HG03097 (cell line): ENCODE measurements around the gene LIPG.
"Not testable (repeated sequence)": the region's sequence is repeated elsewhere in the genome, so short reads cannot be mapped to it uniquely, and the experiment has no call there.

ENCODE experiments used
- ATAC-seq: cut with Tn5 transposase; IDR thresholded peaks from one replicate; pipeline ENCODE4 v1.9.1; 2021; ENCODE audit not compliant: unreplicated experiment, low FRiP score

LIPG gene

DNA sequence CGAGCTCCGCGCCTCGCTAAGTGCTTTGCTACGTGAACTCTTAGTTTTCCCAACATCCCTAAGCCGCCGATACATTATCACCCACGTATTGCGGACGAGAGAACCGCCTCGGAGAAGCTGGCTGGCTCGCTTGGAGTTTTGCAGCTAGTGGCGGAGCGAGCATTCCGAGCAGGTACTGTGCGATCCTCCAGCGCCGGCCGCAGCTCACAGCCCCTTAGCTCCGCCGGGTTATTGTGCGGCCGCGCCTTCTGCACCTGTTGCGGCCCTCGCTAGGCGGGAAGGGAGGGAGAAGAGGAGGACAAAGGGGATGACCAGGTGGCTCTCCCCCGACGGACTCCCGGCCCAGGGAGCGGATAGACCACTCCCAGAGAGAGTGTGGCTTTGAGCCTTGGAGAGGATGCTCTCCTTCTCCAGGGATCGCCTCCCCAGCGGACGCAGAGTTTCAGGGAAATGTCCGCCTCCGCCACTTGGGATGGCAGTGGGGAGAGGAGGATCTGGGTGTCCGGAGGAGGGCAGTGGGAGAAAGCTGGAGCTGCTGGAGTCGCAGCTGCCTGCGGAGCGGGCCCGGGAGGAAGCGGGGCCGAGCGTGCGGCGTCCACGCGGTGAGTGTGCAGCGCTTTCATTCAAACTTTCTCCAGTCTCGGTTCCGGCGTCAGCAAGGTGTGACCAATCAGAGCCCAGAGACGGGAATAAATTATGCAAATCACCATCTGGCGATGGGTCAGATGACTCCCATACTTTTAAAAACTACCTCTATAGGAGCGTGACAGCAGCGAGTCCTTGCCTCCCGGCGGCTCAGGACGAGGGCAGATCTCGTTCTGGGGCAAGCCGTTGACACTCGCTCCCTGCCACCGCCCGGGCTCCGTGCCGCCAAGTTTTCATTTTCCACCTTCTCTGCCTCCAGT lies at the start of gene LIPG:
TSS of gene LIPG (plus strand) at position 769 of the 905 bp plus-strand sequence. CDS start 252 bp downstream, outside the sequence.
- ATAC-seq = peak; percentile 53

DNA sequence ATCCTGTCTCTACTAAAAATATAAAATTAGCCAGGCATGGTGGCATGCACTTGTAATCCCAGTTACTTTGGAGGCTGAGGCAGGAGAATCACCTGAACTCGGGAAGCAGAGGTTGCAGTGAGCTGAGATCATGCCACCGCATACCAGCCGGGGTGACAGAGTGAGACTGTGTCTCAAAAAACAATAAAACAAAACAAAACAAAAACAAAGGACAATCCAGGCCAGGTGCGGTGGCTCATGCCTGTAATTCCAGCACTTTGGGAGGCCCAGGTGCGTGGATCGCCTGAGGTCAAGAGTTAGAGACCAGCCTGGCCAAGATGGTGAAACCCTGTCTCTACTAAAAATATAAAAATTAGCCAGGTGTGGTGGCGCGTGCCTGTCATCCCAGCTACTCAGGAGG lies 49.0 kb upstream of the LIPG start:
- ATAC-seq = not testable (repeated sequence)

DNA sequence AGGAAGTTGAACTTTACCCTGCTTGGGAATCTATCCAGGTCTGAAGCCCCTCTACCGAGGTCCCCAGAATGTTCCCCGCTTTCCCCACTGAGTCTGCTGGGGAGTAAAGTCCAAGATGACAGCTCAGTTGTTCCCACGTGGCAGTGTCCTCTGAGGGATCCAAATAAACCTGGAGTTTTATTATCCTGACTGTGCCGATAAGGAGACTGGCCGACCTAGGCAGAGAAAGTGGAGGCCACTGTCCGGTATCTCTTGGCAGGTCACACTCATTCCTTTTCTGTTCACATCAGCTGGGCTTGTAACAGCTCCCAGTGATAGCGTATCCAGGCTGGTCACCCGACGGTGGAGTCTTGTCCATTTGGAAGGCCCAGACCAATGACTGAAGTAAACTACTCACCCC lies 47.3 kb upstream of the LIPG start:
- no peak for ATAC-seq

DNA sequence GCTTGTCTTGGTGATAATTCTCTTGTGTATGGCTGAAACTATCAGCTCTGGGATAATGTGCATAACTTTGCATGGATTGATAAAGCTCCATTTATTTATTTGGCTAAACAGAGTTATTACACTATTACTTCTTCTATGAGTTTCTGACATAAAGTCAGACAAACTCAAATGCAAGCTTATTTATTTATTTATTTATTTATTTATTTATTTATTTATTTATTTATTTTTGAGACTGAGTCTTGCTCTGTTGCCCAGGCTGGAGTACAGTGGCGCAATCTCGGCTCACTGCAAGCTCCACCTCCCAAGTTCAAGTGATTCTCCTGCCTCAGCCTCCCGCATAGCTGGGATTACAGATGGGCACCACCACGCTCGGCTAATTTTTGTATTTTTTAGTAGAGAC lies 46.9 kb upstream of the LIPG start:
- ATAC-seq = not testable (repeated sequence)

DNA sequence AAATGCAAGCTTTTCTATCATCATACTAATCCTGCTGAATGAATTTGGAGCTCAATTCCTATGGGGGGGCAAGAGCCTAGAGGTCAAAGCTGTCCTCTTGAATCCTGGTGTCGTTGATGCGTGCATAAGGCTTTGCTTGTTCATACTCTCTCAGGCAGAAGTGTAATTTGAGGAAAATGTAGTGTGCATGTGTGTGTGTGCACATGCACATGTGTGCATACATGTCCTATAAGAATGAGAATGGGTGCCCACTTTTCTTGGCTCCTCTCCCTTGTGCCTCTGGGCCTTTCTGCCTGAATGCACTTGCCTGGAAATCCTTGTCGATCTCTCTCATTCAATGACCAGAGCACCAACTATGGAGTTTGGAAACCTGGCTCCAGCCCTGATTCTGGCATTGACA lies 46.3 kb upstream of the LIPG start:
- no peak for ATAC-seq

DNA sequence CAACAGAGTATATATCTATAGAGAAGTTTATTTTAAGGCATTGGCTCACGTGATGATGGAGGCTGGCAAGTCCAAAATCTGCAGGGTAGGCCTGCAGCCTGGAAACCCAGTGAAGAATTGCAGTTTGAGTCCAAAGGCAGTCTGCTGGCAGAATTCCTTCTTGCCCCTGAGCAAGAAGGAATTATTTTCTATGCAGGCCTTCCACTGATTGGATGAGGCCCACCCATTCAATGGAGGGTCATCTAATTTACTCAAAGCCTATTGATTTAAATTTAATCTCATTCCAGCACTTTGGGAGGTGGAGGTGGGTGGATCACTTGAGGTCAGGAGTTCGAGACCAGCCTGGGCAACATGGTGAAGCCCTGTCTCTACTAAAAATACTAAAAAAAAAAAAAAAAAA lies 44.4 kb upstream of the LIPG start:
- ATAC-seq = no peak

DNA sequence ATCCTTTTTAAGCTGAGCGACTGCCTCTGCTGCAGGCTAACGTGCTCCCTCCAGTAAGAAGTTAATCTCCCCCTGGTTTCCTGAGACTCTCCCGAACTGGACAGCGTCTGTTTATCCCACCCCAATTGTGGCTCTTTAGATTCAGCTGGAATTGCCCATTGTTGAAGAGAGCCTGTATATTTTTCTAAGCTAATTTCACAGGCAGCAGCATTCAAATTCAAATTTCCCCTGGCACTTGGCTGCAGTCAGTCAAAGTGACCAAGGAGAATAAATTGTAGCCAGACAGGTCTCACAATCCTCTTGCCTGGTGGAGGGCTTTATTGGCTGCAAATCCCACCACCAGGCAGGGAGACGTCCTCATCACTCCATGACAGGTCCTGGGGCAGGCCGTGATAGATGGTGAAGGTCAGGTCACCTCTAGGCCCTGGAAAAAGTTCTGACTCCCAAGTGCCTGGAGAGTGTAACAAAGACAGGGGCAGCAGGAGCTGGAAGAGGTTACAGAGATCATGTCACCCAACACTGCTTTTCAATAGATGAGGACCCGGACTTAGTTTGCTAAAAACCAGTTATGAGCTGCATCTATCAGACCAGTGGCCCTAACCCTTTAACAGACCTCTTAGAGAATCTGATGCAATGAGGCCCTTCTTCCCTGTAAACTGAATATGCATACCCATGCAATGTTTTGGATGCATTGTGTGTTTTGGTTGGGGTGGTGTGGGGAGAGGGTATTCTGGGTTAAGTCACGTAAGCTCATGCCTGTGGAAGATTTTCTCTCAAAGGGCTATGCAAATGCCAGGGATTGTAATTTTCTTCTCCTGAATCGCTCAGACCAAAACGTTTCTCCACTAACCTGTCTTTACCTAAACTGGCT lies 42.5 kb upstream of the LIPG start:
- no peak for ATAC-seq

DNA sequence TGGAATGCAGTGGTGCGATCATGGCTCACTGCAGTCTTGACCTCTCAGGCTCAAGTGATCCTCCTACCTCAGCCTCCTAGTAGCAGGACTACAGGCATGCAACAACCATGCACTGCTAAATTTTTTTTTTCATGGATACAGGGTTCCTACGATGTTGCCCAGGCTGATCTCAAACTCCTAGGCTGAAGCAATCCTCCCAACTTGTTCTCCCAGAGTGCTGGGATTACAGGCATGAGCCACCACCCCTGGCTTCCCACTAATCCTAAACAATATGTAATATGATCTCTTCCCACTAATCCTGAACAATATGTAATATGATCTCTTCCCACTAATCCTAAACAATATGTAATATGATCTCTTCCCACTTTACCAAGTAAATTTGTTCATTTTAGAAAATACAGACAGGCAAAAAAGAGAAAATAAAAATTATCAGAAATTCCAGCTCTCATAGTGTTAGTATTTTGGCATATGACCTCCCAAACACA lies 41.2 kb upstream of the LIPG start:
- ATAC-seq = no peak

DNA sequence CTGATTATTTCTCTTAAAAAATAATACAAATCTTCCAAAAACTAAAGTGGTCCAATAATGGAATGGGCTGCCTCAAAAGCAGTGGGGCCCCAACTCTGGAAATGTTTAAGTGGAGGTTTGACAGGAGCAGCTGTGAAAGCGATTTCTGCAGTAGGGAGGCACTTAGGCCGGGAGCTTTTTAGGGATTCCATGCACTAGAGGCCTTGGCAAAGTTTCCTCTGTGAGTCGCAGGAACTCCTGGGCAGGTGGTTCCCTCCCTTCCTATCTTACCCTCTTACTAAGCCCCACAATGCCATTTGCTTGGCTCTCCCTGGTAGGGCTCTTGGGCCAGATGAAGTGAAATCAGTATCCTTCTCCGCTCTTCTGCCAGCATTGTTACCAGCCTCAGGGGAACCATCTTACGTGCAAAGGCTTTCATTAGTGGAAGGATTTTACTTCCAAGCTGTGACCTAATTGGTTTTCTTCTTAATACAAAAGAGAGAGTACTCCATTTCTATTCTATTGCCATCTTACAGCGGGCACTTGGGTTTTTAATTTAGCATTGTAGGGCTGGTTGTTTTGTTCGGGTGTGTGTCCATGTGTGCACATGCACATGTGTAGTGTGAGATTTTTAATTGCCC lies 40.5 kb upstream of the LIPG start:
- no peak for ATAC-seq

DNA sequence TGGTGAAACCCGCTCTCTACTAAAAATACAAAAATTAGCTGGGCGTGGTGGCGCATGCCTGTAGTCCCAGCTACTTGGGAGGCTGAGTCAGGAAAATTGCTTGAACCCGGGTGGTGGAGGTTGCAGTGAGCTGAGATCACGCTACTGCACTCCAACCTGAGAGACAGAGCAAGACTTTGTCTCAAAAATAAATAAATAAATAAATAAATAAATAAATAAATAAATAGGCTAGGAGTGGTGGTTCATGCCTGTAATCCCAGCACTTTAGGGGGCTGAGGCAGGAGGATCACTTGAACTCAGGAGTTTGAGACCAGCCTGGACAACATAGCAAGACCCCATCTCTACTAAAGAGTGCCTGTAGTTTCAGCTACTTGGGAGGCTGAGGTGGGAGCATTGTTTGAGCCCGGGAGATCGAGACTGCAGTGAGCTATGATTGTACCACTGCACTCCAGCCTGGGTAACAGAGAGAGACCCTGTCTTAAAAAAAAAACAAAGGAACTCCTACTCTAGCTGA lies 38.2 kb upstream of the LIPG start:
- not testable (repeated sequence) for ATAC-seq

DNA sequence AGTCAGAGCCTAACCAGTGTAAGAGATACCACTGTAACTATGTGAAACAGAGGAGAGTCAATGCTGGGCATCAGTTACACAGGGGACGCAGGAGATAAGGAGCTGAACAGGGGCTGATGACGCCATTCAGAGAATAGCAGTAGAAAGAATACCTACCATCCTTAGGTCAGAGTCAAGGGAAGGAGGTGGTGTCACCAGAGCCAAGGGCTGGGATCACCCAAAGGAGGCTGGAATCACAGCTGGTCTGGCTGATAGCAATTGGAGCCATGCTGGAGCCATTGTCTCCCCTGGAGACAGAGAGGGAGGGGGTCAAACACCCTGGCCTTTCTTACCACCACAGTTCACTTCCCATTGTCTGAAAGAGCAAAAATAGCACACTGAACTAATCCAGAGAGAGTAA lies 37.5 kb upstream of the LIPG start:
- ATAC-seq = no peak

DNA sequence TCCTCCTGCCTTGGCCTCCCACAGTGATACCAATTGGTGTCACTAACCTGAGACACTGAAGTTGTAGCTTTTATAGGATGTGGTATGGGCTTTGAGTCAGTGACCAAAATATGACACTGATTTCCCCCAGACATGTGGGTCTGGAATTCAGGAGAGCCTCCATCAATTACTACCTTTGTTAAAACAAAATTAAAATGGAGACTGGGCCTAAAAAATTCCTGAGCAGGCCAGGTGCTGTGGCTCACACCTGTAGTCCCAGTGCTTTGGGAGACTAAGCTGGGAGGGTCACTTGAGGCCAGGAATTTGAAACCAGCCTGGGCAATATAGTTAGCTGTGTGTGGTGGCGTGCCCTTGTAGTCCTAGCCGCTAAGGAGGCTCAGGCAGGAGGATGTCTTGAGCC lies 36.9 kb upstream of the LIPG start:
- ATAC-seq = no peak

DNA sequence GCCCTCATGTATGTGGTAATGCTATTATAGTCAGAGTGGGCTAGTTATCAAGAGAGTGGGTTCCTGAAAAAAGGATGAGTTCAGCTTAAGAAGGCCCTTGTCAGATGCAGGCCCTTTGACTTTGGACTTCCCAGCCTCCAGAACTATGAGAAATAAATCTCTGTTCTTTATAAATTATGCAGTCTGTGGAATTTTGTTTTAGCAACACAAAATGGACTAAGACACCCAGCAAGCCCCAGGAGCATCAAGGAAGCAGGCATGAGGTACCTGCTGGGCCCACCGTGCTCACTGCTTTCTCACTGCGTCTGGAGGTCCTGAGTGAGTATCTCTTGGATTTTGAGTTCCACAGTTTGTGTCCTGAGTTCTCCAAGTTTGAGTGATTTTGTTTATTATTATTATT lies 35.9 kb upstream of the LIPG start:
- no peak for ATAC-seq

DNA sequence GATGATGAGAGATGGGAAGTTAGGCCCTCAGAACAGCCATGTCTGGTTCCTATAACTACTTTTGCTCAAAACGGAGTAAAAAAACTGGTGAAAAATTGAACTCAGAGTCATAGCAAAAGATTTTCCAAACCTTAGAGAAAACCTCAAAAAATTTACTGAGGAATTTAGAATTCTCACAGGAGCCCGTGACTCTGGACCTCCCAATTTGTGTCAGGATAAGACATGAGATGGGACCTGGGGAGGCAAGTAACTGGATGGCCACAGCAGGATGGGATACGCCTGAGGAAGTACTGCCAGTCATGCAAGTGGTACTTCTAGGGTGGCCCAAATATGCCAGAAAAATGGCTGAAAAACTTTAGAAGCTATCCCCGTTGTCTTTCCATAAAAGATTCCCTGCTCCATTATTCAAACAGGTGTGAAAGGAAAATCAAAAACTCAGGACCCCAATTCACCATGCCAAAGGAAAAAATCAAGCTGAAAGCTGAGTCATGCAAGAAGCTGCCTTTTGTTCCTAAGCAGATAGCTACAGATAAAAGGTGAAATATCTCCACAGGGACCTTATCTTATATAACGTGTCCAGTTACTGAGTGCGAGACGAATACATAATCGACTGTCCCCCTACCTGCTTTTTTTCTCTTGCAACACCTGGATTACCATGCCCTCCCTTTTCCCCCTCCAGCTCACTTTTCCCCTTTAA lies 34.1 kb upstream of the LIPG start:
- no peak for ATAC-seq

DNA sequence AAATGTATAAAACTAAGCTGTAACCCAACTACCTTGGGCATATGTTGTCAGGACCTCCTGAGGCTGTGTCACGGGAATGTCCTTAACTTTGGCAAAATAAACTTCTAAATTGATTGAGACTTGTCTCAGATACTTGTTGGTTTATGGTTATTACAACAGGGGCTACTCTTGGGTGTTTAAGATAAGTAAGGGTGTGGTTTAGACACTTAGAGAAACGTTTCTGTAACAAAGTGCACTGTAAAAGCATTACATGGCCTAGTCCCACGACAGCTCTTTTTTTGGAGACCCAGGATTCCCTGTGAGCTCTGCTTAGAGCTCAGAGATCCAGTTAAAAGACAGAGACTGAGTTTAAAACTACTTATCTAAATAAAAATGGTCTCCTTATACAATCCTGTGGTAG lies 32.3 kb upstream of the LIPG start:
- no peak for ATAC-seq

DNA sequence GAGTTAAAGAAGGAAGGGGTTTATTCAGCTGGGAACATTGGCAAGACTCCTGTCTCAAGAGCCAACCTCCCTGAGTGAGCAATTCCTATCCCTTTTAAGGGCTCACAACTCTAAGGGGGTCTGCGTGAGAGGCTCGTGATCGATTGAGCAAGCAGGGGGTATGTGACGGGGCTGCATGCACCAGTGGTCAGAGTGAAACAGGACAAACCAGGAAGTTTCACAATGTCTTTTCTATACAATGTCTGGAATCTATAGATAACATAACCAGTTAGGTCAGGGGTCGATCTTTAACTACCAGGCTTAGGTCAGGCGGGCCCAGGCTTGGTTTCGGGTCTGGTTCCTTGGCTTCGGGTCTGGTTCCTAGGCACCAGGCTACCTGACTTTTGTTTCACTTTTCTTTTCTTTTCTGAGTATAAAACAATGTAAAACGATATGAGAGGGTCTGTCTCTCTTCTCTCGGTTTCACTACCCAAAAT lies 30.1 kb upstream of the LIPG start:
- ATAC-seq = no peak

DNA sequence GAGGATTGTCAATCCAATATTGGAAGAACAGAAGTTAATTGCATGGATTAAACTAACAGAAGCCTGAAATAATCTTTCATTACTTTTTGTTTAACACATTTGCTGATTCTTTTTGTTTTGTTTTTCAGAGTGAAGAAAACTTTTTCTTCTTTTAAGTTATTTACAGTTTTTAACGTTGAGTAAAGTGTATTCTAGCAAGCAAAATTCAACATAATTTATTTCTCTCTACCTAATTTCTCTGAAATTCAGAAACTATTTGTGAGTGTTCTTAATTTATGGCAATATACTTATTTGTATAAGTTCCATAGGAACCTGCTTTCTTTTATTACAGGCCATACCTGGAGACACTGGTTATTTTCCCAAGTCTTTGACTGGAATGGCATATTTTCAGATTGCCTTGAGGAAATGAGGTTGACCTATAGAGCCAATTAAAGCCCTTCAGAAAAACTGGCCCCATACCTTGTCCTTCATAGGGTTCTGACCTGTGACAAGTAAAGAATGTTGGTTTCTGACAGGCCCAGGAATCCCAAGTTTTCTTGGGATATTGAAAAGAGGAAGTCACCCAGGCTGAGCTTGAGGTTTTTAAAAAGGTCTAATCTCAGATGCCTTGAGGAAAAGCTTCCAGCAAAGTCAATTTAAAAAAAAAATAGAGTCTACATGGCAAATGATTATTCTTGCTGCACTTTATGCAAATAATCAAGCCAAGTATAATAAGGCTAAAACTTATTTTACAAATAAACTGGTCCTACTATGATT lies 26.8 kb upstream of the LIPG start:
- no peak for ATAC-seq

DNA sequence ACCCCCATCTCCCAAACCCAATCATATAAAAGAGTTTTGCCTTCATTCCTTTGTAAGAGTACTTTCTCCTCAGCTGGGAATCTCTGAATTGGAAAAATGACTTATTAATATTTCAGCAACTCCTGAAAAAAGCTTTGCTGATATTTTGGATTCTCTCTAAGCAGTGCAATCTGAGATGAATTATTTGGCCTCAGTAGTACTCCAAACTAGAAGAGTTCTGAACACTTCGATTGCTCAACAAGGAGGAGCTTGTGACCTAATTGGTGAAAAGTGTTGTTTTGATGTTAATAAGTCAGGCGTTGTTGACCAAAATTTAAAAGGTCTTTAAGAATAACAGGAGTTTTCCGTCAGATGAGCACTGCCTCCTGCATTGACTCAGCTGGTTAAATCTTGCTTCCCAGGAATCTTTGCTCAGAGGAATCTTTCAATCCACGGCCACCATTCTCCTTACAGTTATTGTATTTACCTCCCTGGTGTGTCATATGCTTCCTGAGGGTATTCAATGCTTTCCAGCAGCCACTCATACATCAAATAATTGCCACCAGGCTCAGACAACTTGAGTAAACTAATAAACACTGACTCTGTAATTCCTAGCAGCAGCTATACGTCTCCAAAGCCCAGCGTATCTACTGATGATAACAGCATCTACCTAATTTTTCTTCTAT lies 24.5 kb upstream of the LIPG start:
- no peak for ATAC-seq

DNA sequence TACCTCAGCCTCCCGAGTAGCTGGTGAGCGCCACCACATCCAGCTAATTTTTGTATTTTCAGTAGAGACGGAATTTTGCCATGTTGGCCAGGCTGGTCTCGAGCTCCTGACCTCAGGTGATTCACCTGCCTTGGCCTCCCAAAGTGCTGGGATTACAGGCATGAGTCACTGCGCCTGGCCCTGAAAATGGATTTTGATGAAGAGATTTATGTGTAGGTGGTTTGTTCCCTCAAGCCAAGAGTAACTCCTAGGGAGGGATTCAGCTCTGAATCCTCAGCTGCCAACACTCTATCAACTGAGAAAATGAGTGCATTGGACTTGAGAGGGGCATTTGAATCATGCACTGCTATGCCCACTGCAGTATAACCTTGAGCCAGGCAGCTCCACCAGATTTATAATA lies 17.5 kb upstream of the LIPG start:
- no peak for ATAC-seq
